Progenitor cell of endocrine pancreas (in vitro differentiated cells): ENCODE results near the gene JMJD6. TPM values are rescaled to one million over a fixed set of nuclear protein-coding genes. Genes with fewer than 3 reads are reported as not detected.

Source experiments
- DNase-seq: peaks from one replicate; pipeline ENCODE4 v3.0.0; 2021; ENCODE audit warnings: low spot score; ENCODE audit not compliant: unreplicated experiment
- H3K27ac Mint-ChIP-seq: 2 replicates; pipeline ENCODE4 v1.8.0; 2021; ENCODE audit warnings: mild to moderate bottlenecking, moderate library complexity, mixed read lengths
- H3K27me3 Mint-ChIP-seq: 2 replicates; pipeline ENCODE4 v1.8.0; 2021; ENCODE audit warnings: mixed read lengths
- H3K36me3 Mint-ChIP-seq: 2 replicates; pipeline ENCODE4 v1.8.0; 2022; ENCODE audit warnings: mixed read lengths; ENCODE audit not compliant: insufficient read depth
- H3K4me1 Mint-ChIP-seq: 2 replicates; pipeline ENCODE4 v1.8.0; 2021; ENCODE audit warnings: low read depth, mixed read lengths
- H3K4me3 Mint-ChIP-seq: 2 replicates; pipeline ENCODE4 v1.8.0; 2021; ENCODE audit warnings: low read depth, mild to moderate bottlenecking, moderate library complexity, mixed read lengths
- H3K9me3 Mint-ChIP-seq: 2 replicates; pipeline ENCODE4 v1.8.0; 2021; ENCODE audit warnings: low read depth, mixed read lengths
- total RNA-seq: library from RNA; stranded (reverse); gene quantifications from 2 replicates; pipeline ENCODE4 v1.2.1, GENCODE V29; 2021
- TF ChIP-seq, protein P1 (sequence below): fragments of 200-600 bp; sonication (generic); IDR thresholded peaks from one replicate; pipeline ENCODE4 v1.5.0; 2021; ENCODE audit warnings: antibody characterized with exemption, mild to moderate bottlenecking; ENCODE audit not compliant: unreplicated experiment

JMJD6 gene
- total RNA-seq, 1 donor from 2014 or later, result 25.6 TPM

DNA sequence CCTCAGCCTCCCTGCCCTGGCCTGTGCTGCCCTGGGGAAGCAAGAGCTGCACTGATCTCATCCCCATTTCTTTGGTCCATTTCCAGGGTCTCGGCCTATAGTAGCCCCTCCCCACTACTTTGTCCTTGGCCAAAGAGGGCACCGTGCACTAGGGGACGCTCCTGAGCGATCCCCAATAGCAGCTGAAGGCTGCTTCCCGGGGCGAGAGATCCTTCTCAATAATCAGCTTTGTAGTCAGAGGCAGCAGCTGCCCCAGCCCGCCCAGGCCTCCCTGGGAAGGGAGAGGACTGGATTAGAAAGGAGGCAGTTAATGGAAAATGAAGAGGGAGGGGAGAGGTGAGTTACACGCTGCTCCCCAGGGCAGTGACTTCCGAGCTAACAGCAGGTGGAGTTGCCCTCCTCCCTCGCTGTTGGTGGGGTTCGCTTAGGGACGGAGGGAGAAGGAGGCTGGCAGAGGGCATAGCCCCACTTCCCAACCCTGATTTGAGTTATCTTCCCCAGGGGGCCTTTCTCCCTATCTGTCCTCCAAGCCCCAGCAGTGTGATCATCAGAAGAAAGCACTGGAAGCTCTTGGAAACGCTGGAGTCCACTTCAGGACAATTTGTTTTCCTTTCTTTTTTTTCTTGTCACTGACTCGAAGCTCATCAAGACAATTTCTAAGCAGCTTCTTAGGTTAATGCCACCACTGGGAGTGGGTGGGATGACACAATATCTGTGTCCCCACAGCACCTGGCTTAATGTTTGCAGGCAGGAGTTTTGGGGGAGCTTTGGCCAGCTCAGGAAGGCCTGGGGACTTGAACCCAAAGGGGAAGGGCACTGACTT lies 18.2 kb downstream of the JMJD6 start:
- peak overlapping the region; percentile 98 for H3K27ac Mint-ChIP-seq
- TF ChIP-seq, protein P1, sequence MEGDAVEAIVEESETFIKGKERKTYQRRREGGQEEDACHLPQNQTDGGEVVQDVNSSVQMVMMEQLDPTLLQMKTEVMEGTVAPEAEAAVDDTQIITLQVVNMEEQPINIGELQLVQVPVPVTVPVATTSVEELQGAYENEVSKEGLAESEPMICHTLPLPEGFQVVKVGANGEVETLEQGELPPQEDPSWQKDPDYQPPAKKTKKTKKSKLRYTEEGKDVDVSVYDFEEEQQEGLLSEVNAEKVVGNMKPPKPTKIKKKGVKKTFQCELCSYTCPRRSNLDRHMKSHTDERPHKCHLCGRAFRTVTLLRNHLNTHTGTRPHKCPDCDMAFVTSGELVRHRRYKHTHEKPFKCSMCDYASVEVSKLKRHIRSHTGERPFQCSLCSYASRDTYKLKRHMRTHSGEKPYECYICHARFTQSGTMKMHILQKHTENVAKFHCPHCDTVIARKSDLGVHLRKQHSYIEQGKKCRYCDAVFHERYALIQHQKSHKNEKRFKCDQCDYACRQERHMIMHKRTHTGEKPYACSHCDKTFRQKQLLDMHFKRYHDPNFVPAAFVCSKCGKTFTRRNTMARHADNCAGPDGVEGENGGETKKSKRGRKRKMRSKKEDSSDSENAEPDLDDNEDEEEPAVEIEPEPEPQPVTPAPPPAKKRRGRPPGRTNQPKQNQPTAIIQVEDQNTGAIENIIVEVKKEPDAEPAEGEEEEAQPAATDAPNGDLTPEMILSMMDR, result peak; percentile 55
- H3K4me3 Mint-ChIP-seq, result peak overlapping the region; percentile 90
- H3K27me3 Mint-ChIP-seq, result no peaks in the 10 kb centered on the region
- DNase-seq, result peak; percentile 38
- peaks cover 31% of the 10 kb centered on the region for H3K4me1 Mint-ChIP-seq
- H3K9me3 Mint-ChIP-seq, result no peaks in the 10 kb centered on the region
- peaks cover 3% of the 10 kb centered on the region for H3K36me3 Mint-ChIP-seq

DNA sequence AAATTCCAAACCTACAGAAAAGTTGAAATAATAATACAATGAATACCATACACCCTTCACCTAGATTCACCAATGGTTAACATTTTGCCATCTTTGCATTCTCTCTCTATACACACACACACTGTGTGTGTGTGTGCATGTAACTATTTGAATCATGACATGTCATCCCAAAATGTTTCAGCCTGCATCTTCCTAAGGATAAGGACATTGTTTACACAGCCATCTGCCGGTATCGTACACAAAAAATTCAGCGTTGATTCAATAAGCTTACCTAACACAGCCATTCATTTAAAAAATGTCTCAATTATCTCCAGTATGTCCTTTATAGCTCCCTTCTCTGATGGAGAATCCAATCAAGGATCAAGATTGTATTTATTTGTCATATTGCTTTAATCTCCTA lies 19.6 kb downstream of the JMJD6 start:
- Mint-ChIP-seq H3K4me1 (peaks cover 33% of the 10 kb centered on the region), H3K9me3 (no peaks in the 10 kb centered on the region), H3K27ac (no peak overlapping the region), H3K4me3 (no peak overlapping the region), H3K27me3 (no peaks in the 10 kb centered on the region), H3K36me3 (peaks cover 3% of the 10 kb centered on the region)
- TF ChIP-seq, protein P1, result no peak
- DNase-seq, result no peak

DNA sequence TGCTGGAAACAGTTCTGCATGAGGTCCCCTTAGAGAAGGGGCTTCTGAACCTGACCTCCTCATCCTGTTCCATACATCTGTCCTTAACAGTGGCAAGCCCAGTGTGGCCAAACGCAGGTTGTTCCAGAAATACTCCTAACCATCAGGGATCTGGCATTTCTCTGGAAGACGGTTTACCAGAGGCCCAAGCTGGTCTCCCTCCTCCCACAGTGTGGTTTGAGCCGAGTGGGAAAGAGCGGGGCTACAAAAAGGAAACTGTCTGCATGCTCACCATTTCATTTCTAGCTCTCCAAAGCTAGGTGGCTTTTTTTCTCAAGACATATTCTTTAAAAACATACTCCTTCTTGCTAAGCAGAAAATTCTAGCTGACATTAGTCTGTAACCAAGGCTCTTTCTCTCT lies 21.6 kb downstream of the JMJD6 start:
- TF ChIP-seq, protein P1, result no peak
- H3K9me3 Mint-ChIP-seq, result no peaks in the 10 kb centered on the region
- no peak overlapping the region for H3K27ac Mint-ChIP-seq
- H3K4me3 Mint-ChIP-seq, result no peak overlapping the region
- no peaks in the 10 kb centered on the region for H3K27me3 Mint-ChIP-seq
- DNase-seq, result no peak
- peaks cover 3% of the 10 kb centered on the region for H3K36me3 Mint-ChIP-seq
- peaks cover 40% of the 10 kb centered on the region for H3K4me1 Mint-ChIP-seq

DNA sequence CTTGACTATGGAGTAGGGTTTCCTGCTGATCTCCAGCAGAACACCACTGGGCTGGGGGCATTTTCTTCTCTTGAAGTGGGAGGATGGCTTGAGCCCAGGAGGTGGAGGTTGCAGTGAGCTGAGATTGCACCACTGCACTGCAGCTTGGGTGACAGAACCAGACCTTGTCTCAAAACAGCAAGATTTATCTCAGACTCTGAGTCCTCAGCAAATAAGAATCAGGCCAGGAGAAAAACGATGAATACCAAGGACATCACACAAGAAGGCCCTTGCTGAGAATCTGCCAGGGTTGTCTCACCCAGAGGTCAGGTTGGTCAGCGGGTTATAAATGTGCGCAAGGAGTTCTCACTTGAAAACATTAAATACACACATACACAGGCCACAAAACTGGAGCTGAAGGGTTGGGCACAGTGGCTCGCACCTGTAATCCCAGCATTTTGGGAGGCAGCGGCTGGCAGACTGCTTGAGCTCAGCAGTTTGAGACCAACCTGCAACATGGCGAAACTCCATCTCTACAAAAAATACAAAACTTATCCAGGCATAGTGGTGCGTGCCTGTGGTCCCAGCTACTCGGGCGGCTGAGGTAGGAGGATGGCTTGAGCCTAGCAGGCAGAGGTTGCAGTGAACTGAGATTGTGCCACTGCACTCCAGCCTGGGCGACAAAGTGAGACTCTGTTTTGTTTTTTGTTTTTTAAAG lies 23.3 kb downstream of the JMJD6 start:
- no peaks in the 10 kb centered on the region for H3K27me3 Mint-ChIP-seq
- no peak for DNase-seq
- H3K9me3 Mint-ChIP-seq, result no peaks in the 10 kb centered on the region
- no peak overlapping the region for H3K27ac Mint-ChIP-seq
- peaks cover 3% of the 10 kb centered on the region for H3K36me3 Mint-ChIP-seq
- peaks cover 26% of the 10 kb centered on the region for H3K4me1 Mint-ChIP-seq
- TF ChIP-seq, protein P1, result no peak
- no peak overlapping the region for H3K4me3 Mint-ChIP-seq

GRCh38 chr17:76702076-76702475 lies 24.3 kb downstream of the JMJD6 start:
- no peak overlapping the region for H3K4me3 Mint-ChIP-seq
- no peak overlapping the region for H3K27ac Mint-ChIP-seq
- peaks cover 3% of the 10 kb centered on the region for H3K36me3 Mint-ChIP-seq
- H3K4me1 Mint-ChIP-seq, result peaks cover 28% of the 10 kb centered on the region
- TF ChIP-seq, protein P1, result no peak
- no peaks in the 10 kb centered on the region for H3K27me3 Mint-ChIP-seq
- no peaks in the 10 kb centered on the region for H3K9me3 Mint-ChIP-seq
- no peak for DNase-seq
